Esophagus squamous epithelium (tissue), 5 donors: ENCODE measurements around the gene OPCML. TPM values are rescaled to one million over a fixed set of nuclear protein-coding genes. Genes with fewer than 3 reads are reported as not detected.

Experiments used
- DNase-seq: peaks from one replicate; lab custom pipeline; 2025; lab: John Stamatoyannopoulos, UW
- H3K27ac ChIP-seq, 4 donors: fragments of 200-600 bp; sonication (generic); one replicate each; pipeline ENCODE4 v1.5.1; 2016 to 2019; ENCODE audit warnings: mild to moderate bottlenecking in 1 of 4
- H3K27me3 ChIP-seq, 4 donors: fragments of 200-600 bp; sonication (generic); 1 replicate in 3 of 4; 2 replicates in 1 of 4; pipeline versions ENCODE4 v1.5.1 to v1.6.0; 2017 to 2021; ENCODE audit warnings: antibody characterized with exemption in 1 of 4
- H3K36me3 ChIP-seq, 3 donors: fragments of 200-600 bp; sonication (generic); one replicate each; pipeline ENCODE4 v1.5.1; 2016 to 2019
- H3K4me1 ChIP-seq, 3 donors: fragments of 200-600 bp; sonication (generic); one replicate each; pipeline ENCODE4 v1.5.1; 2017 to 2019
- H3K4me3 ChIP-seq, 4 donors: fragments of 200-600 bp; sonication (generic); 1 replicate in 3 of 4; 2 replicates in 1 of 4; pipeline ENCODE4 v1.5.1; 2016 to 2019; ENCODE audit warnings: mild to moderate bottlenecking in 2 of 4, moderate library complexity in 1 of 4
- H3K9me3 ChIP-seq, 3 donors: fragments of 200-600 bp; sonication (generic); one replicate each; pipeline ENCODE4 v1.5.1; 2016 to 2019
- POLR2A ChIP-seq, 4 donors: fragments of 450-650 bp; IDR thresholded peaks; one replicate each; pipeline ENCODE4 v1.6.1; 2017; ENCODE audit warnings: antibody characterized with exemption in 4 of 4, mild to moderate bottlenecking in 4 of 4, moderate library complexity in 3 of 4
- WGBS, 2 donors: methylation state at CpG; one replicate each; pipeline ENCODE4 v1.1.5; 2018; 5-methylcytosine and 5-hydroxymethylcytosine counted together
- intact Hi-C: fragments of 100-400 bp; cut with DNase I; formaldehyde crosslinking; loops from one replicate; pipeline ENCODE4 v1.15.0; 2022
- total RNA-seq, 4 donors: library from RNA; depleted of rRNA; stranded (reverse); fragments of >200 nt; gene quantifications; one replicate each; pipeline ENCODE4 v1.1.0, GENCODE V29; 2016
- TF ChIP-seq, protein P1 (sequence below), 6 experiments: fragments of 450-650 bp in 4 of 6; fragments of 200-600 bp in 2 of 6; sonication (generic) in 2 of 6; IDR thresholded peaks; one replicate each; pipeline ENCODE4 v1.5.1; 2016 to 2019; ENCODE audit warnings: antibody characterized with exemption in 6 of 6, mild to moderate bottlenecking in 4 of 6, moderate library complexity in 4 of 6
- donor health status: DM: yes; HTN: yes; CAD: no.

The OPCML gene
- total RNA-seq, 4 donors from 2014 or later: under 0.01 TPM; not detected in 3

DNA sequence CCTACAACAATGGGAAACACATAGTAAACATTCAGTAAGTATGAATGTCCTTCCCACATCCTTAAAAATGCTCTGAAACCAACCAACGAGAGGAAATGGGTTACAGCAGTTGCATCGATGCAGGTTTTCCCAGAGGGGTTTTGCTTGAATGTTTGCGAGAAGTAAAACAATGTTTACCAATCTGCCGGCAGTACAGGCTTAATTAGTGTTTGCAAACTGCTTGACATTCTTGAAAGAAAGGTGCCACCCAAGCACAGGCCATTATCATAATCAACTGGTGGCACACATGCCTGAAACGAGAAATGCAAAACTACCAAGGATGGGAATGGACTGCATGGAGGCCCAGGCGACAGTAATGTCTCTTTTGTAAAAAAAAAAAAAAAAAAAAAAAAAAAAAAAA lies 27.1 kb upstream of the OPCML start:
- WGBS, 2 donors: 65 to 71% methylated on average over 6 of the region's 6 CpGs
- Histone ChIP-seq H3K9me3 (no peaks in the 10 kb centered on the region), H3K36me3 (no peaks in the 10 kb centered on the region), H3K27ac (no peak overlapping the region), H3K4me1 (no peaks in the 10 kb centered on the region), H3K4me3 (no peak overlapping the region), H3K27me3 (peaks cover 0 to 6% (median 0%) of the 10 kb centered on the region in 4 donors)
- intact Hi-C loops: no loop called here
- DNase-seq: no peak
- TF ChIP-seq, protein P1, sequence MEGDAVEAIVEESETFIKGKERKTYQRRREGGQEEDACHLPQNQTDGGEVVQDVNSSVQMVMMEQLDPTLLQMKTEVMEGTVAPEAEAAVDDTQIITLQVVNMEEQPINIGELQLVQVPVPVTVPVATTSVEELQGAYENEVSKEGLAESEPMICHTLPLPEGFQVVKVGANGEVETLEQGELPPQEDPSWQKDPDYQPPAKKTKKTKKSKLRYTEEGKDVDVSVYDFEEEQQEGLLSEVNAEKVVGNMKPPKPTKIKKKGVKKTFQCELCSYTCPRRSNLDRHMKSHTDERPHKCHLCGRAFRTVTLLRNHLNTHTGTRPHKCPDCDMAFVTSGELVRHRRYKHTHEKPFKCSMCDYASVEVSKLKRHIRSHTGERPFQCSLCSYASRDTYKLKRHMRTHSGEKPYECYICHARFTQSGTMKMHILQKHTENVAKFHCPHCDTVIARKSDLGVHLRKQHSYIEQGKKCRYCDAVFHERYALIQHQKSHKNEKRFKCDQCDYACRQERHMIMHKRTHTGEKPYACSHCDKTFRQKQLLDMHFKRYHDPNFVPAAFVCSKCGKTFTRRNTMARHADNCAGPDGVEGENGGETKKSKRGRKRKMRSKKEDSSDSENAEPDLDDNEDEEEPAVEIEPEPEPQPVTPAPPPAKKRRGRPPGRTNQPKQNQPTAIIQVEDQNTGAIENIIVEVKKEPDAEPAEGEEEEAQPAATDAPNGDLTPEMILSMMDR (IDR thresholded peaks at IDR 0.05): no peak
- TF ChIP-seq POLR2A (IDR thresholded peaks at IDR 0.05): no peak

DNA sequence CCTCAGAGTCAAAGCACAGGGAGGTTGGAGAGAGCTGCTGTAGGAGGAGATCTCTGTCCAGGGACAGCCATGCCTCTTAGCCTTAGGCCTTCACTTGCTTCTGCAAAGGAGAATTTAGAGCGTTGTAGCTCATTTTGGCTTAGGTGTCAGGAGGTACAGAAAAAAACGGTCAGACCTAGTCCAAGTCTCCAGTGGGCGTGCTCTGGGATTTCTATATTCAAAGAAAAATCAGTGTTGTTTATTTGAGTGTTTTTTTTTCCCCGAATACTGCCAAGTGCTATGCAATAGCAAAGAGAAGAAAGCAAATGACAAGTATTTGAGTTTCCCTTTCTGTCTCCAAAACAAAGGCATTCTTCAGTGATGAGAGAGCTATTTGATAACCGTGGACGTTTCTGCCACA lies 22.7 kb upstream of the OPCML start:
- 22 to 35% methylated on average over 6 of the region's 6 CpGs for WGBS, 2 donors
- no peak for TF ChIP-seq POLR2A (IDR thresholded peaks at IDR 0.05)
- Histone ChIP-seq H3K4me3 (no peak overlapping the region), H3K4me1 (no peaks in the 10 kb centered on the region), H3K36me3 (no peaks in the 10 kb centered on the region), H3K27me3 (no peaks in the 10 kb centered on the region), H3K9me3 (no peaks in the 10 kb centered on the region), H3K27ac (no peak overlapping the region)
- intact Hi-C loops: no loop called here
- no peak for DNase-seq

DNA sequence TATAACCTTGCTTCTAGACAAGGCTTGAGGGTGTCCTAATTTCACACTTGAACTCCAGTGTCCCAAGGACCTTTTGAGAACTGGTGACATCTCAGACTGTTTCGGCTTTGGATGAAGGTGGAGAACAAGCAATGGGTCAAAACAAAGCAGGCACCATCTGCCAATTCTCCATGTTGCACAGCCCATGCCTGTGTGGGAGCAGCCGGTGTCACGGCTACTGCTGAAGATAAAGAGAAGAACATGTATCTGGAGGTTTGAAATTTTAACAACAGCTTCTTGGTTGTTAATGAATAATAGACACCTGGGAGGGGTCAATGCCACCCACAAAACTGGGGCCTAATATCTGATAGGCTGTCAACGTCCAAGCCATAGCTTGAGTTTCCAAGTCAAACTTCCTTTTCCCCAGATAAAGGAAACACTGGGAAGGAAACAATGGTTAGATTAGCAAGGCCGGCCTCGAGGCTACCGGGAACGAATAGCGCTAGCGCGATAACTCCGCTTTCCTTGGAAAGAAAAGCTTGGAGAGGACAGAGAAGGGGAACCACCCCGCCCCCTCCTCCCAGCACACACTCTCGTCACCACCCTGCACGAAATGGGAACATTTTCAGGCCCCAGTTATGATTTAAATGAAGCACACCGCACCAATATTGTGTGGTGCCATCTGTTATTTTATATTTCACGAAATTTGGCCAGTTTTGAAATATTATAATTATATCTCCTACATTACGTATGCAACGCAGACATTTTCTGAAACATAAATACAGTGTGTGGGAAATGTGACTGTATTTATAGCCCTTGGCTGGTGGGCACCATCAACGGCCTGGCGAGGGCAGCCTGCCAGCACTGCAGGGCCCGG lies 21.8 kb upstream of the OPCML start:
- intact Hi-C loops: no loop called here
- TF ChIP-seq, protein P1 (IDR thresholded peaks at IDR 0.05): no peak
- no peak for TF ChIP-seq POLR2A (IDR thresholded peaks at IDR 0.05)

DNA sequence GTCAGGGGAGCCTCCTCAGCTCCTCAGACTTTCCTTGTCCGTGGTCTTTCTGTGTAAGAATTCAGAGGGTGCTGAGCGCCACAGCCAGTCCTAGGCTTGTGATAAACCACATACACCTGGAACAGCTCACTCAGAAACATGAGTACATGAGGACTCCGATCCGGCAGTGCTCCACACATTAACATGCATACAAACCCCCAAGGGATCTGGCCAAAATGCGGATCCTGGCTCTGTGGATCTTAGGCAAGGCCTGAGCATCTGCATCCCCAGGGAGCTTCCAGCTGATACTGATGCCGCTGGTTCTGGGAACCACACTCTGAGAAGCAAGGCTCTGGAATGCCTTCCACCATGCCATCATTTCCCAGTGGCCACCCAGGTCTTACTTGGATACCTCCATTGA lies 20.6 kb upstream of the OPCML start:
- intact Hi-C loops: no loop called here
- Histone ChIP-seq H3K27me3 (no peaks in the 10 kb centered on the region), H3K36me3 (no peaks in the 10 kb centered on the region), H3K27ac (no peak overlapping the region), H3K4me3 (no peak overlapping the region), H3K4me1 (no peaks in the 10 kb centered on the region), H3K9me3 (no peaks in the 10 kb centered on the region)
- WGBS, 2 donors: 72 to 84% methylated on average over 3 to 5 of the region's 6 CpGs
- TF ChIP-seq, protein P1 (IDR thresholded peaks at IDR 0.05): no peak
- no peak for DNase-seq

More for the DNA sequence above, 21.8 kb upstream of the OPCML start:
- H3K4me3 ChIP-seq: no peak overlapping the region
- H3K36me3 ChIP-seq: no peaks in the 10 kb centered on the region
- no peaks in the 10 kb centered on the region for H3K9me3 ChIP-seq
- no peaks in the 10 kb centered on the region for H3K27me3 ChIP-seq
- H3K4me1 ChIP-seq: no peaks in the 10 kb centered on the region
- no peak for DNase-seq
- 75 to 84% methylated on average over 20 to 21 of the region's 22 CpGs for WGBS, 2 donors
- no peak overlapping the region for H3K27ac ChIP-seq

DNA sequence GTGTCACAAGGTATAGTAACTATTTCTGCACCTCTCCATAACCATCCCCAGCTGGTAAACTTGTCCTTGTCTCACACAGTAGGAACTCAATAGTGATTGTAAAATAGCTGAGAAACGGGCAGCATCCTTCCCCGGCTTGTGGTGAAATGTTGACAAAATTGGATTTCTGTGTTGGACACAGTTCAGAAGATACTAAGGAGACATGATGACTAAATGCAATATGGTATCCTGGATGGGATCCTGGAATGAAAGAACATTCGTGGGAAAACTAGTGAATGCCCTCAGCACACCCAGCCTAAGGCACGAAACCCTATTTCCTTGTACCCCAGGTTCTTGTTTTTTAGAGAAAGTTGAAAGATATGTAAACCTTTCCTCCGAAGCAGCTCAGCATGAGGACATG lies 18.8 kb upstream of the OPCML start:
- intact Hi-C loops: no loop called here
- H3K27ac ChIP-seq: no peak overlapping the region
- 74 to 80% methylated on average over 5 of the region's 5 CpGs for WGBS, 2 donors
- no peak overlapping the region for H3K4me3 ChIP-seq
- no peaks in the 10 kb centered on the region for H3K9me3 ChIP-seq
- TF ChIP-seq, protein P1 (IDR thresholded peaks at IDR 0.05): no peak
- no peak for TF ChIP-seq POLR2A (IDR thresholded peaks at IDR 0.05)
- H3K27me3 ChIP-seq: no peaks in the 10 kb centered on the region
- H3K36me3 ChIP-seq: no peaks in the 10 kb centered on the region
- no peak for DNase-seq
- no peaks in the 10 kb centered on the region for H3K4me1 ChIP-seq
